ENCODE results near the gene TUBD1. TPM values are rescaled to one million over a fixed set of nuclear protein-coding genes. Genes with fewer than 3 reads are reported as not detected.

Gene TUBD1
- total RNA-seq, 1 donor from 2014 or later = 3.4 TPM

- TF ChIP-seq CTCF (conservative IDR thresholded peaks at IDR 0.05; ENCODE audit: low read depth, low read length) = no peak
- no peak overlapping the region for H3K4me3 ChIP-seq (ENCODE audit: low read depth, low read length)
- DNase-seq (ENCODE audit: low read depth) = no peak
These were observed 67.0 kb downstream of the TUBD1 start for GRCh38 chr17:59825533-59826322.

- TF ChIP-seq CTCF (conservative IDR thresholded peaks at IDR 0.05; ENCODE audit: low read depth, low read length) = no peak
- no peak for DNase-seq (ENCODE audit: low read depth)
- no peak overlapping the region for H3K4me3 ChIP-seq (ENCODE audit: low read depth, low read length)
These were observed 76.8 kb downstream of the TUBD1 start for GRCh38 chr17:59815965-59816364.

GRCh38 chr17:59814685-59815084, 78.1 kb downstream of the TUBD1 start:
- no peak for TF ChIP-seq CTCF (conservative IDR thresholded peaks at IDR 0.05; ENCODE audit: low read depth, low read length)
- no peak for DNase-seq (ENCODE audit: low read depth)
- H3K4me3 ChIP-seq (ENCODE audit: low read depth, low read length) = no peak overlapping the region

- DNase-seq (ENCODE audit: low read depth) = no peak
- TF ChIP-seq CTCF (conservative IDR thresholded peaks at IDR 0.05; ENCODE audit: low read depth, low read length) = no peak
These were observed 78.5 kb downstream of the TUBD1 start for GRCh38 chr17:59814276-59814675.

GRCh38 chr17:59812139-59812538, 80.6 kb downstream of the TUBD1 start:
- H3K4me3 ChIP-seq (ENCODE audit: low read depth, low read length) = no peak overlapping the region
- DNase-seq (ENCODE audit: low read depth) = no peak
- no peak for TF ChIP-seq CTCF (conservative IDR thresholded peaks at IDR 0.05; ENCODE audit: low read depth, low read length)

More at GRCh38 chr17:59814276-59814675, 78.5 kb downstream of the TUBD1 start:
- no peak overlapping the region for H3K4me3 ChIP-seq (ENCODE audit: low read depth, low read length)

GRCh38 chr17:59811209-59811608, 81.5 kb downstream of the TUBD1 start:
- DNase-seq (ENCODE audit: low read depth) = no peak
- H3K4me3 ChIP-seq (ENCODE audit: low read depth, low read length) = no peak overlapping the region
- TF ChIP-seq CTCF (conservative IDR thresholded peaks at IDR 0.05; ENCODE audit: low read depth, low read length) = no peak

GRCh38 chr17:59810894-59811153, 81.9 kb downstream of the TUBD1 start:
- DNase-seq (ENCODE audit: low read depth) = no peak
- H3K4me3 ChIP-seq (ENCODE audit: low read depth, low read length) = no peak overlapping the region
- TF ChIP-seq CTCF (conservative IDR thresholded peaks at IDR 0.05; ENCODE audit: low read depth, low read length) = no peak
